Thymus (tissue), 11 donors: ENCODE results near the gene LDB1. TPM values are rescaled to one million over a fixed set of nuclear protein-coding genes. Genes with fewer than 3 reads are reported as not detected.
A peak's percentile ranks its signal among the peaks of the same experiment; 100 is the strongest.

Experiments used
- DNase-seq, 9 donors: peaks; one replicate each; pipeline ENCODE4 v3.0.0-alpha.2; 2013; ENCODE audit warnings: low spot score in 9 of 9, low read depth in 6 of 9, missing footprints in 1 of 9
- H3K27ac ChIP-seq, 2 donors: one replicate each; pipeline ENCODE4 v1.5.1; 2013; ENCODE audit warnings: control low read depth in 1 of 2, low read depth in 1 of 2, low read length in 1 of 2, mild to moderate bottlenecking in 1 of 2, moderate library complexity in 1 of 2
- H3K27me3 ChIP-seq, 2 donors: one replicate each; pipeline ENCODE4 v1.5.1; 2013; ENCODE audit warnings: low read length in 1 of 2; ENCODE audit not compliant: control insufficient read depth in 2 of 2, insufficient read depth in 1 of 2
- H3K36me3 ChIP-seq, 2 donors: one replicate each; pipeline ENCODE4 v1.5.1; 2013; ENCODE audit warnings: low read length in 1 of 2, mild to moderate bottlenecking in 1 of 2, moderate library complexity in 1 of 2; ENCODE audit not compliant: control insufficient read depth in 2 of 2, insufficient read depth in 2 of 2
- H3K4me1 ChIP-seq, 2 donors: one replicate each; pipeline ENCODE4 v1.5.1; 2013; ENCODE audit warnings: low read length in 2 of 2; ENCODE audit not compliant: control insufficient read depth in 2 of 2, insufficient read depth in 2 of 2
- H3K4me3 ChIP-seq, 2 donors: one replicate each; pipeline ENCODE4 v1.5.1; 2013; ENCODE audit warnings: low read length in 2 of 2, control low read depth in 1 of 2, mild to moderate bottlenecking in 1 of 2
- H3K9me3 ChIP-seq, 2 donors: one replicate each; pipeline ENCODE4 v1.5.1; 2013; ENCODE audit warnings: low read length in 1 of 2, mild to moderate bottlenecking in 1 of 2; ENCODE audit not compliant: control insufficient read depth in 2 of 2, insufficient read depth in 1 of 2
- WGBS: extraction: QIAGEN DNeasy Blood & Tissue Kit; methylation state at CpG from one replicate; pipeline ENCODE4 v1.1.7; 2013; 5-methylcytosine and 5-hydroxymethylcytosine counted together
- polyA plus RNA-seq: library from polyadenylated mRNA; stranded (reverse); fragments of 200-250 nt; gene quantifications from one replicate; pipeline ENCODE4 v1.2.3, GENCODE V29; 2013
- total RNA-seq: library from RNA; stranded (reverse); fragments of 120-200 nt; gene quantifications from one replicate; pipeline ENCODE4 v1.2.4, GENCODE V29; 2013
- donor health status: healthy.

Gene LDB1
- total and polyA plus RNA-seq, 2 donors = 42.7 to 52.0 TPM

- no peaks in the 10 kb centered on the region for H3K36me3 ChIP-seq
- no peak for DNase-seq
- H3K9me3 ChIP-seq = peaks cover 2% of the 10 kb centered on the region in 2 donors
- WGBS = 97% methylated on average over 1 of the region's 1 CpG
- H3K27me3 ChIP-seq = no peaks in the 10 kb centered on the region
- H3K4me3 ChIP-seq = no peak overlapping the region
- peak overlapping the region; percentile 96 to 99 for H3K27ac ChIP-seq
- H3K4me1 ChIP-seq = peaks cover 59 to 83% of the 10 kb centered on the region in 2 donors
These were observed 3.5 kb downstream of the LDB1 start for GRCh38 chr10:102116656-102117055.

GRCh38 chr10:102115775-102116174, 4.4 kb downstream of the LDB1 start:
- H3K4me3 ChIP-seq = peak overlapping the region; percentile 81 to 89
- H3K36me3 ChIP-seq = peaks cover 8 to 9% of the 10 kb centered on the region in 2 donors
- H3K27me3 ChIP-seq = no peaks in the 10 kb centered on the region
- peaks cover 52 to 74% of the 10 kb centered on the region in 2 donors for H3K4me1 ChIP-seq
- H3K27ac ChIP-seq = peak overlapping the region; percentile 89 to 96
- peaks cover 2% of the 10 kb centered on the region in 2 donors for H3K9me3 ChIP-seq
- WGBS = 2% methylated on average over 3 of the region's 3 CpGs
- DNase-seq = peak in 3 of 9 donors; percentile 29 to 71 (median 39)

GRCh38 chr10:102114861-102115618, 5.1 kb downstream of the LDB1 start:
- under 1% methylated on average over 23 of the region's 23 CpGs for WGBS
- peaks cover 16% of the 10 kb centered on the region in 2 donors for H3K36me3 ChIP-seq
- peaks cover 52 to 72% of the 10 kb centered on the region in 2 donors for H3K4me1 ChIP-seq
- H3K27ac ChIP-seq = peak overlapping the region; percentile 89 to 96
- DNase-seq = peak in 5 of 9 donors; percentile 83 to 96 (median 88)
- peaks cover 0 to 2% of the 10 kb centered on the region in 2 donors for H3K9me3 ChIP-seq
- H3K27me3 ChIP-seq = no peaks in the 10 kb centered on the region
- peak overlapping the region; percentile 81 to 89 for H3K4me3 ChIP-seq

- DNase-seq = peak in 1 of 9 donors; percentile 40
- WGBS = under 1% methylated on average over 45 of the region's 45 CpGs
These were observed 6.0 kb downstream of the LDB1 start for GRCh38 chr10:102113956-102114857.

GRCh38 chr10:102113261-102113955, 6.8 kb downstream of the LDB1 start:
- Histone ChIP-seq H3K27ac (no peak overlapping the region), H3K9me3 (peaks cover 0 to 2% of the 10 kb centered on the region in 2 donors), H3K4me3 (peak overlapping the region; percentile 81 to 89), H3K36me3 (peaks cover 32% of the 10 kb centered on the region in 2 donors), H3K27me3 (no peaks in the 10 kb centered on the region), H3K4me1 (peaks cover 42 to 57% of the 10 kb centered on the region in 2 donors)
- 59% methylated on average over 7 of the region's 7 CpGs for WGBS
- DNase-seq = no peak

More at GRCh38 chr10:102113956-102114857, 6.0 kb downstream of the LDB1 start:
- Histone ChIP-seq H3K27me3 (no peaks in the 10 kb centered on the region), H3K27ac (peak overlapping the region; percentile 89 to 96), H3K4me3 (peak overlapping the region; percentile 81 to 89), H3K36me3 (peaks cover 24% of the 10 kb centered on the region in 2 donors), H3K4me1 (peaks cover 50 to 65% of the 10 kb centered on the region in 2 donors), H3K9me3 (peaks cover 0 to 2% of the 10 kb centered on the region in 2 donors)

GRCh38 chr10:102112210-102112817, 7.9 kb downstream of the LDB1 start:
- peaks cover 32 to 46% of the 10 kb centered on the region in 2 donors for H3K4me1 ChIP-seq

GRCh38 chr10:102111276-102111675, 8.9 kb downstream of the LDB1 start:
- WGBS = 97% methylated on average over 12 of the region's 12 CpGs
- Histone ChIP-seq H3K36me3 (peaks cover 44 to 51% of the 10 kb centered on the region in 2 donors), H3K4me1 (peaks cover 22 to 35% of the 10 kb centered on the region in 2 donors)

More at GRCh38 chr10:102112210-102112817, 7.9 kb downstream of the LDB1 start:
- H3K9me3 ChIP-seq = peaks cover 0 to 2% of the 10 kb centered on the region in 2 donors
- no peak overlapping the region for H3K27ac ChIP-seq
- WGBS = 75% methylated on average over 3 of the region's 3 CpGs
- H3K36me3 ChIP-seq = peaks cover 41 to 42% of the 10 kb centered on the region in 2 donors
- H3K27me3 ChIP-seq = no peaks in the 10 kb centered on the region
- DNase-seq = no peak
- H3K4me3 ChIP-seq = no peak overlapping the region

More at GRCh38 chr10:102111276-102111675, 8.9 kb downstream of the LDB1 start:
- H3K27me3 ChIP-seq = no peaks in the 10 kb centered on the region
- peaks cover 0 to 2% of the 10 kb centered on the region in 2 donors for H3K9me3 ChIP-seq
- no peak overlapping the region for H3K27ac ChIP-seq
- H3K4me3 ChIP-seq = no peak overlapping the region
- DNase-seq = no peak
